GM18499 (cell line): ENCODE data around the gene TUBB4B.

ENCODE experiments used
- ATAC-seq: cut with Tn5 transposase; IDR thresholded peaks from one replicate; pipeline ENCODE4 v1.9.1; 2021; ENCODE audit warnings: moderate number of reproducible peaks; ENCODE audit not compliant: insufficient read depth, unreplicated experiment

The TUBB4B gene

GRCh38 chr9:137280474-137281344 is 39.6 kb downstream of the TUBB4B start:
- ATAC-seq: no peak

GRCh38 chr9:137281345-137282116 is 40.4 kb downstream of the TUBB4B start:
- no peak for ATAC-seq

GRCh38 chr9:137286975-137287383 is 45.9 kb downstream of the TUBB4B start:
- no peak for ATAC-seq

GRCh38 chr9:137293094-137293481 is 52.0 kb downstream of the TUBB4B start:
- ATAC-seq: no peak
